HCT116 (cell line): ENCODE results near the gene AXL. TPM values are rescaled to one million over a fixed set of nuclear protein-coding genes. Genes with fewer than 3 reads are reported as not detected.

Experiments used
- ATAC-seq: fragments of 200-7000 bp; cut with Tn5 transposase; 2 replicates; pipeline ENCODE4 v1.9.1; 2020; ENCODE audit warnings: mild to moderate bottlenecking, moderate library complexity
- BruUV-seq: library from RNA; stranded (reverse); fragments of 400-500 nt; replicated peaks from 2 replicates; lab custom pipeline; 2021; lab: Mats Ljungman, UMichigan
- CTCF ChIA-PET: fragments of 300-600 bp; sonication (Branson Sonifier 250); formaldehyde crosslinking; loops from one replicate; lab custom pipeline; 2021; ENCODE audit warnings: antibody characterized with exemption; lab: Charles Lee
- POLR2A ChIA-PET: fragments of 300-600, 350-600 bp; sonication (Branson Sonifier 250); formaldehyde crosslinking; loops from one replicate; lab custom pipeline; 2021; ENCODE audit warnings: antibody characterized with exemption; lab: Charles Lee
- RAD21 ChIA-PET, 2 experiments: fragments of 300-600 bp; sonication (Branson Sonifier 250); formaldehyde crosslinking; loops; one replicate each; lab custom pipeline; 2023; ENCODE audit warnings: low total read pairs in 2 of 2; ENCODE audit not compliant: uncharacterized antibody in 2 of 2, unreplicated experiment in 2 of 2, low non-redundant PET in 1 of 2; lab: Charles Lee
- DNase-seq: peaks from one replicate; pipeline ENCODE4 v3.0.0-alpha.2; 2010; ENCODE audit warnings: low read depth, low spot score
- H2AFZ ChIP-seq: fragments of 200-600 bp; shearing (Covaris generic), sonication (generic); 2 replicates; pipeline ENCODE4 v1.6.1; 2017; ENCODE audit warnings: low read depth, mixed run types, mixed read lengths, antibody characterized with exemption, low read length; ENCODE audit not compliant: poor library complexity, severe bottlenecking
- H3K27ac ChIP-seq: 2 replicates; pipeline ENCODE4 v1.5.1; 2012; ENCODE audit warnings: low read depth, low read length
- H3K27me3 ChIP-seq: fragments of 200-600 bp; sonication (generic); 2 replicates; pipeline ENCODE4 v1.6.1; 2016; ENCODE audit warnings: mixed run types, low read length, mixed read lengths; ENCODE audit not compliant: insufficient read depth
- H3K36me3 ChIP-seq, 2 experiments: fragments of 200-500 bp in 1 of 2; fragments of 200-600 bp in 1 of 2; sonication (Bioruptor generic) in 1 of 2; sonication (generic) in 1 of 2; 2 replicates each; pipeline versions ENCODE4 v1.5.1 to v1.6.1; 2014 to 2016; ENCODE audit warnings: low read length in 2 of 2, inconsistent platforms in 1 of 2, mixed read lengths in 1 of 2, mixed run types in 1 of 2; ENCODE audit not compliant: insufficient read depth in 2 of 2, control insufficient read depth in 1 of 2
- H3K4me1 ChIP-seq, 2 experiments: fragments of 200-600 bp in 1 of 2; sonication (generic) in 1 of 2; 2 replicates each; pipeline versions ENCODE4 v1.5.1 to v1.6.1; 2012 to 2017; ENCODE audit warnings: low read length in 2 of 2, inconsistent platforms in 1 of 2, mild to moderate bottlenecking in 1 of 2, mixed read lengths in 1 of 2, mixed run types in 1 of 2, moderate library complexity in 1 of 2; ENCODE audit not compliant: insufficient read depth in 2 of 2, control insufficient read depth in 1 of 2
- H3K4me2 ChIP-seq: fragments of 200-600 bp; sonication (generic); 2 replicates; pipeline ENCODE4 v1.6.1; 2017; ENCODE audit warnings: mixed run types, low read length, mixed read lengths
- H3K4me3 ChIP-seq, 2 experiments: fragments of 200-600 bp in 1 of 2; sonication (generic) in 1 of 2; replicated peaks in 1 of 2; 2 replicates each; pipeline ENCODE4 v1.5.1; 2011 to 2016; ENCODE audit warnings: low read length in 2 of 2, control low read depth in 1 of 2, low read depth in 1 of 2, mild to moderate bottlenecking in 1 of 2, mixed read lengths in 1 of 2, mixed run types in 1 of 2
- H3K79me2 ChIP-seq: fragments of 200-600 bp; sonication (generic); 2 replicates; pipeline ENCODE4 v1.6.1; 2017; ENCODE audit warnings: mild to moderate bottlenecking, mixed run types, low read length, moderate library complexity, mixed read lengths; ENCODE audit not compliant: insufficient read depth
- H3K9ac ChIP-seq: fragments of 200-600 bp; sonication (generic); 2 replicates; pipeline ENCODE4 v1.6.1; 2016; ENCODE audit warnings: low read length, mixed read lengths
- H3K9me2 ChIP-seq: fragments of 200-600 bp; sonication (generic), shearing (Covaris generic); 2 replicates; pipeline ENCODE4 v1.6.1; 2017; ENCODE audit warnings: mixed run types, mild to moderate bottlenecking, moderate library complexity; ENCODE audit not compliant: insufficient read depth
- H3K9me3 ChIP-seq, 2 experiments: fragments of 200-500 bp in 1 of 2; fragments of 200-600 bp in 1 of 2; sonication (Bioruptor generic) in 1 of 2; sonication (generic) in 1 of 2; 2 replicates each; pipeline ENCODE4 v1.6.1; 2014 to 2017; ENCODE audit warnings: low read length in 2 of 2, mixed read lengths in 2 of 2, inconsistent platforms in 1 of 2, low read depth in 1 of 2, mild to moderate bottlenecking in 1 of 2, mixed run types in 1 of 2, moderate library complexity in 1 of 2; ENCODE audit not compliant: control insufficient read depth in 1 of 2, insufficient read depth in 1 of 2
- H4K20me1 ChIP-seq: fragments of 200-600 bp; sonication (generic), shearing (Covaris generic); 2 replicates; pipeline ENCODE4 v1.6.1; 2017; ENCODE audit warnings: mixed run types, mild to moderate bottlenecking, moderate library complexity; ENCODE audit not compliant: insufficient read depth
- CEBPB ChIP-seq: IDR thresholded peaks from 2 replicates; pipeline ENCODE4 v1.6.1; 2012; ENCODE audit warnings: low read depth
- EGR1 ChIP-seq: IDR thresholded peaks from 2 replicates; pipeline ENCODE4 v1.6.1; 2012; ENCODE audit warnings: low read depth
- EZH2 ChIP-seq: fragments of 200-600 bp; sonication (generic); IDR thresholded peaks from 2 replicates; pipeline ENCODE4 v1.6.1; 2017; ENCODE audit warnings: antibody characterized with exemption, mixed run types
- FOSL1 ChIP-seq: IDR thresholded peaks from 2 replicates; pipeline ENCODE4 v1.6.1; 2012; ENCODE audit warnings: low read depth
- POLR2A ChIP-seq: IDR thresholded peaks from 2 replicates; pipeline ENCODE4 v1.7.0; 2011; ENCODE audit warnings: borderline replicate concordance; ENCODE audit not compliant: insufficient read depth, insufficient read length; ENCODE audit errors: extremely low read depth
- POLR2AphosphoS5 ChIP-seq: IDR thresholded peaks from 2 replicates; pipeline ENCODE4 v1.6.1; 2011; ENCODE audit warnings: mild to moderate bottlenecking, low read depth, low read length, moderate library complexity
- RAD21 ChIP-seq: IDR thresholded peaks from 2 replicates; pipeline ENCODE4 v1.6.1; 2012; ENCODE audit warnings: low read depth, mild to moderate bottlenecking
- SP1 ChIP-seq: IDR thresholded peaks from 2 replicates; pipeline ENCODE4 v1.6.1; 2012; ENCODE audit warnings: low read depth
- TCF7L2 ChIP-seq: IDR thresholded peaks from 2 replicates; pipeline ENCODE4 v1.7.0; 2011; ENCODE audit warnings: borderline replicate concordance, inconsistent platforms; ENCODE audit not compliant: insufficient read depth, insufficient read length; ENCODE audit errors: extremely low read depth
- YY1 ChIP-seq: IDR thresholded peaks from 2 replicates; pipeline ENCODE4 v1.6.1; 2011; ENCODE audit warnings: low read length, low read depth, moderate library complexity, mild to moderate bottlenecking; ENCODE audit not compliant: insufficient replicate concordance; ENCODE audit errors: extremely low read depth
- ZFX ChIP-seq: fragments of 450-650 bp; IDR thresholded peaks from 2 replicates; pipeline ENCODE4 v1.6.1; 2017
- ZNF274 ChIP-seq: fragments of 200-500 bp; sonication (Bioruptor generic); IDR thresholded peaks from 2 replicates; pipeline ENCODE4 v1.6.1; 2014; ENCODE audit warnings: mild to moderate bottlenecking, low read depth, low read length, inconsistent platforms
- intact Hi-C: fragments of 100-400 bp; cut with micrococcal nuclease; formaldehyde crosslinking; loops from 2 replicates; pipeline ENCODE4 v1.10.0; 2022
- total RNA-seq: library from RNA; stranded (reverse); gene quantifications from one replicate; pipeline ENCODE4 v1.2.1, GENCODE V29; 2021; ENCODE audit not compliant: unreplicated experiment
- TF ChIP-seq, protein P1 (sequence below): IDR thresholded peaks from 2 replicates; pipeline ENCODE4 v1.6.1; 2011; ENCODE audit warnings: mild to moderate bottlenecking, low read length, moderate library complexity; ENCODE audit not compliant: insufficient replicate concordance; ENCODE audit errors: extremely low read depth
- TF ChIP-seq, protein P2 (sequence below), 3 experiments: fragments of 200-600 bp in 1 of 3; sonication (generic) in 1 of 3; IDR thresholded peaks in 2 of 3; conservative IDR thresholded peaks in 1 of 3; 2 replicates each; pipeline ENCODE4 v1.5.1; 2012 to 2017; ENCODE audit warnings: low read depth in 2 of 3, low read length in 2 of 3, antibody characterized with exemption in 1 of 3, borderline replicate concordance in 1 of 3, control low read depth in 1 of 3, mild to moderate bottlenecking in 1 of 3, mixed read lengths in 1 of 3, mixed run types in 1 of 3, moderate library complexity in 1 of 3; ENCODE audit not compliant: insufficient read depth in 1 of 3

Gene AXL
- total RNA-seq, 1 experiment from 2014 or later, result 47.4 TPM

DNA sequence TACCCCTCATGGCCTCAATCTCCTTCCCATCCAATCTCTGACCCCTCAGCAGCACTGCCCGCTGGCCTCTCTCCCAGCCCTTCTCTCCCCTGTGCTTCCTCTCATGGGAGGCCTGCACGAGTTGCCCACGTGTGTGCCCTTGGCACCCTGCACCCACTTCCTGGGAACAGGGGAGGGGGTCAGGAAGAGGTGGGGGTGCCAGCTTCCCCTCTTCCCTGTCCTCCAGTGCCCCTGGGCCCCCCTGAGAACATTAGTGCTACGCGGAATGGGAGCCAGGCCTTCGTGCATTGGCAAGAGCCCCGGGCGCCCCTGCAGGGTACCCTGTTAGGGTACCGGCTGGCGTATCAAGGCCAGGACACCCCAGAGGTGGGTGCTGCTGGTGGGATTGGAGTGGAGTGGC lies 19.2 kb downstream of the AXL start:
- Histone ChIP-seq H3K27me3 (no peaks in the 10 kb centered on the region), H3K9me2 (no peaks in the 10 kb centered on the region), H3K9ac (no peak overlapping the region), H3K4me1 (no peaks in the 10 kb centered on the region), H3K4me2 (no peak overlapping the region), H3K27ac (no peak overlapping the region), H3K9me3 (no peaks in the 10 kb centered on the region), H3K4me3 (no peak overlapping the region), H4K20me1 (no peaks in the 10 kb centered on the region), H3K79me2 (no peaks in the 10 kb centered on the region), H3K36me3 (peaks cover 4 to 62% of the 10 kb centered on the region in 2 experiments; a peak in 3 of 4 replicates), H2AFZ (no peak overlapping the region)
- intact Hi-C loops, result no loop called here
- ATAC-seq (no peak), DNase-seq (no peak)
- BruUV-seq, result no TSS peak
- RAD21 ChIA-PET, result no interaction called here
- POLR2A ChIA-PET, result no interaction called here
- CTCF ChIA-PET, result interaction anchor here (1.2 kb wide), 1 partner anchor 24 kb away, joined by 3 read pairs; no protein-coding TSS in a partner anchor
- TF ChIP-seq ZNF274 (no peak), TCF7L2 (no peak), CEBPB (no peak), YY1 (no peak), POLR2A (no peak), RAD21 (no peak), EZH2 (no peak), EGR1 (no peak), SP1 (no peak), POLR2AphosphoS5 (no peak), ZFX (no peak), FOSL1 (no peak)
- TF ChIP-seq, protein P1, sequence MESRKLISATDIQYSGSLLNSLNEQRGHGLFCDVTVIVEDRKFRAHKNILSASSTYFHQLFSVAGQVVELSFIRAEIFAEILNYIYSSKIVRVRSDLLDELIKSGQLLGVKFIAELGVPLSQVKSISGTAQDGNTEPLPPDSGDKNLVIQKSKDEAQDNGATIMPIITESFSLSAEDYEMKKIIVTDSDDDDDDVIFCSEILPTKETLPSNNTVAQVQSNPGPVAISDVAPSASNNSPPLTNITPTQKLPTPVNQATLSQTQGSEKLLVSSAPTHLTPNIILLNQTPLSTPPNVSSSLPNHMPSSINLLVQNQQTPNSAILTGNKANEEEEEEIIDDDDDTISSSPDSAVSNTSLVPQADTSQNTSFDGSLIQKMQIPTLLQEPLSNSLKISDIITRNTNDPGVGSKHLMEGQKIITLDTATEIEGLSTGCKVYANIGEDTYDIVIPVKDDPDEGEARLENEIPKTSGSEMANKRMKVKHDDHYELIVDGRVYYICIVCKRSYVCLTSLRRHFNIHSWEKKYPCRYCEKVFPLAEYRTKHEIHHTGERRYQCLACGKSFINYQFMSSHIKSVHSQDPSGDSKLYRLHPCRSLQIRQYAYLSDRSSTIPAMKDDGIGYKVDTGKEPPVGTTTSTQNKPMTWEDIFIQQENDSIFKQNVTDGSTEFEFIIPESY, result no peak
- TF ChIP-seq, protein P2, sequence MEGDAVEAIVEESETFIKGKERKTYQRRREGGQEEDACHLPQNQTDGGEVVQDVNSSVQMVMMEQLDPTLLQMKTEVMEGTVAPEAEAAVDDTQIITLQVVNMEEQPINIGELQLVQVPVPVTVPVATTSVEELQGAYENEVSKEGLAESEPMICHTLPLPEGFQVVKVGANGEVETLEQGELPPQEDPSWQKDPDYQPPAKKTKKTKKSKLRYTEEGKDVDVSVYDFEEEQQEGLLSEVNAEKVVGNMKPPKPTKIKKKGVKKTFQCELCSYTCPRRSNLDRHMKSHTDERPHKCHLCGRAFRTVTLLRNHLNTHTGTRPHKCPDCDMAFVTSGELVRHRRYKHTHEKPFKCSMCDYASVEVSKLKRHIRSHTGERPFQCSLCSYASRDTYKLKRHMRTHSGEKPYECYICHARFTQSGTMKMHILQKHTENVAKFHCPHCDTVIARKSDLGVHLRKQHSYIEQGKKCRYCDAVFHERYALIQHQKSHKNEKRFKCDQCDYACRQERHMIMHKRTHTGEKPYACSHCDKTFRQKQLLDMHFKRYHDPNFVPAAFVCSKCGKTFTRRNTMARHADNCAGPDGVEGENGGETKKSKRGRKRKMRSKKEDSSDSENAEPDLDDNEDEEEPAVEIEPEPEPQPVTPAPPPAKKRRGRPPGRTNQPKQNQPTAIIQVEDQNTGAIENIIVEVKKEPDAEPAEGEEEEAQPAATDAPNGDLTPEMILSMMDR (IDR thresholded peaks at IDR 0.05 in 2 of 3, conservative IDR thresholded peaks at IDR 0.05 in 1 of 3; ENCODE audit: borderline replicate concordance in 1 of 3, insufficient read depth in 1 of 3, low read depth in 2 of 3, low read length in 2 of 3), result no peak
